Natural killer cell (primary cell): ENCODE data around the gene TMEM253. TPM values are rescaled to one million over a fixed set of nuclear protein-coding genes. Genes with fewer than 3 reads are reported as not detected.

Experiments
- ATAC-seq, 3 donors: fragments of 150-1000 bp in 2 of 3; fragments of 200-7000 bp in 1 of 3; cut with Tn5 transposase; 1 replicate in 1 of 3; 2 replicates in 2 of 3; pipeline ENCODE4 v1.10.0; 2021; ENCODE audit warnings: mild to moderate bottlenecking in 2 of 3, moderate library complexity in 2 of 3
- DNase-seq, 2 donors: peaks; one replicate each; pipeline versions ENCODE4 v3.0.0 to v3.0.0-alpha.2; 2013 to 2021; ENCODE audit warnings: mixed read lengths in 1 of 2
- H3K27ac ChIP-seq: one replicate; pipeline ENCODE4 v1.5.1; 2013; ENCODE audit warnings: mild to moderate bottlenecking, low read length
- H3K27me3 ChIP-seq: one replicate; pipeline ENCODE4 v1.6.1; 2013; ENCODE audit warnings: low read length; ENCODE audit not compliant: control insufficient read depth, insufficient read depth
- H3K36me3 ChIP-seq: one replicate; pipeline ENCODE4 v1.6.1; 2013; ENCODE audit warnings: low read length; ENCODE audit not compliant: control insufficient read depth, insufficient read depth
- H3K4me1 ChIP-seq: one replicate; pipeline ENCODE4 v1.6.1; 2013; ENCODE audit warnings: low read length; ENCODE audit not compliant: control insufficient read depth, insufficient read depth
- H3K4me3 ChIP-seq: one replicate; pipeline ENCODE4 v1.5.1; 2013; ENCODE audit warnings: low read length
- H3K9me3 ChIP-seq: one replicate; pipeline ENCODE4 v1.6.1; 2013; ENCODE audit warnings: low read length; ENCODE audit not compliant: control insufficient read depth, insufficient read depth
- H3K27ac Mint-ChIP-seq, 2 donors: one replicate each; pipeline ENCODE4 v1.8.0; 2022; ENCODE audit warnings: mild to moderate bottlenecking in 2 of 2, mixed read lengths in 2 of 2, moderate library complexity in 1 of 2
- H3K27me3 Mint-ChIP-seq, 2 donors: one replicate each; pipeline ENCODE4 v1.8.0; 2022; ENCODE audit warnings: low read depth in 2 of 2, mixed read lengths in 2 of 2
- H3K36me3 Mint-ChIP-seq: one replicate; pipeline ENCODE4 v1.8.0; 2022; ENCODE audit warnings: mixed read lengths
- H3K4me1 Mint-ChIP-seq, 2 donors: one replicate each; pipeline ENCODE4 v1.8.0; 2022; ENCODE audit warnings: mixed read lengths in 2 of 2
- H3K4me3 Mint-ChIP-seq: one replicate; pipeline ENCODE4 v1.8.0; 2022; ENCODE audit warnings: mild to moderate bottlenecking, moderate library complexity, mixed read lengths
- H3K9me3 Mint-ChIP-seq, 2 donors: one replicate each; pipeline ENCODE4 v1.8.0; 2022; ENCODE audit warnings: mixed read lengths in 2 of 2
- WGBS: methylation state at CpG from one replicate; pipeline ENCODE4 v1.1.7; 2013; ENCODE audit warnings: missing lambda C conversion rate; ENCODE audit not compliant: insufficient coverage; 5-methylcytosine and 5-hydroxymethylcytosine counted together
- intact Hi-C: fragments of 100-400 bp; cut with micrococcal nuclease; formaldehyde crosslinking; loops from one replicate; pipeline ENCODE4 v1.14.2; 2022
- total RNA-seq, 4 donors: library from RNA; stranded (reverse); fragments of 120-200 nt in 1 of 4; gene quantifications; one replicate each; pipeline versions ENCODE4 v1.2.3 to v1.2.4, GENCODE V29; 2013 to 2022
- TF ChIP-seq, protein P1 (sequence below): fragments of 200-600 bp; IDR thresholded peaks from one replicate; pipeline ENCODE4 v1.8.0; 2022; ENCODE audit warnings: antibody characterized with exemption

Gene TMEM253
- total RNA-seq, 3 donors from 2014 or later (not counting 1 experiment from before 2014, with no cell fraction given): 0.40 TPM; not detected in 2

DNA sequence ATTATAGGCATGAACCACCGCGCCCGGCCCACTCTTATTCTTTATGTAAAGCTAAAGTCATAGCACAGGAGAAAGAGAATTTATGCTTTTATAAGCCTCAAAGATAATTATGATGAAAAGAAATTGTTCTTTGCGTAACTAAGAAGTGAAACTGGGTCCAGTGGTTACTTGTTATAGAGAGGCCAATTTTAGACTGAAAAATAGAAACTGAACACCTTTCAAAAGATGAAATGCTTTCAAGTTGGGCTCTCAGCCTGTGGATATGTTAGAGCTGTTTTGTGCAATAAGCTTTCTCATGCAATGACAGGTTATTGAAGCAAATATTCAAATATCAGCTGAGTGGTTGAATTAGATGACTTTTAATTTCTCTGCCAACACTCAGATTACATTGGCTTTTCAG is 7.9 kb downstream of the TMEM253 start:
- Histone ChIP-seq H3K36me3 (no peaks in the 10 kb centered on the region), H3K27ac (no peak overlapping the region), H3K27me3 (no peaks in the 10 kb centered on the region), H3K4me1 (peaks cover 10% of the 10 kb centered on the region), H3K4me3 (no peak overlapping the region), H3K9me3 (no peaks in the 10 kb centered on the region)
- no peaks in the 10 kb centered on the region for H3K9me3 Mint-ChIP-seq
- no peak overlapping the region for H3K4me3 Mint-ChIP-seq
- no peak overlapping the region for H3K27ac Mint-ChIP-seq
- H3K4me1 Mint-ChIP-seq: peaks cover 13 to 16% of the 10 kb centered on the region in 2 donors
- H3K27me3 Mint-ChIP-seq: peaks cover 0 to 6% of the 10 kb centered on the region in 2 donors
- TF ChIP-seq, protein P1, sequence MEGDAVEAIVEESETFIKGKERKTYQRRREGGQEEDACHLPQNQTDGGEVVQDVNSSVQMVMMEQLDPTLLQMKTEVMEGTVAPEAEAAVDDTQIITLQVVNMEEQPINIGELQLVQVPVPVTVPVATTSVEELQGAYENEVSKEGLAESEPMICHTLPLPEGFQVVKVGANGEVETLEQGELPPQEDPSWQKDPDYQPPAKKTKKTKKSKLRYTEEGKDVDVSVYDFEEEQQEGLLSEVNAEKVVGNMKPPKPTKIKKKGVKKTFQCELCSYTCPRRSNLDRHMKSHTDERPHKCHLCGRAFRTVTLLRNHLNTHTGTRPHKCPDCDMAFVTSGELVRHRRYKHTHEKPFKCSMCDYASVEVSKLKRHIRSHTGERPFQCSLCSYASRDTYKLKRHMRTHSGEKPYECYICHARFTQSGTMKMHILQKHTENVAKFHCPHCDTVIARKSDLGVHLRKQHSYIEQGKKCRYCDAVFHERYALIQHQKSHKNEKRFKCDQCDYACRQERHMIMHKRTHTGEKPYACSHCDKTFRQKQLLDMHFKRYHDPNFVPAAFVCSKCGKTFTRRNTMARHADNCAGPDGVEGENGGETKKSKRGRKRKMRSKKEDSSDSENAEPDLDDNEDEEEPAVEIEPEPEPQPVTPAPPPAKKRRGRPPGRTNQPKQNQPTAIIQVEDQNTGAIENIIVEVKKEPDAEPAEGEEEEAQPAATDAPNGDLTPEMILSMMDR: no peak
- ATAC-seq (no peak), DNase-seq (no peak)
- 97% methylated on average over 4 of the region's 4 CpGs for WGBS
- intact Hi-C loops: no loop called here
- H3K36me3 Mint-ChIP-seq: no peaks in the 10 kb centered on the region

- Histone ChIP-seq H3K27ac (no peak overlapping the region), H3K36me3 (no peaks in the 10 kb centered on the region), H3K4me1 (peaks cover 6% of the 10 kb centered on the region), H3K4me3 (no peak overlapping the region), H3K9me3 (no peaks in the 10 kb centered on the region), H3K27me3 (no peaks in the 10 kb centered on the region)
- no peaks in the 10 kb centered on the region for H3K36me3 Mint-ChIP-seq
- ATAC-seq (no peak), DNase-seq (no peak)
- H3K27ac Mint-ChIP-seq: no peak overlapping the region
- H3K4me3 Mint-ChIP-seq: no peak overlapping the region
- intact Hi-C loops: no loop called here
- peaks cover 0 to 6% of the 10 kb centered on the region in 2 donors for H3K27me3 Mint-ChIP-seq
- 70% methylated on average over 5 of the region's 6 CpGs for WGBS
- peaks cover 9 to 10% of the 10 kb centered on the region in 2 donors for H3K4me1 Mint-ChIP-seq
- TF ChIP-seq, protein P1: no peak
- no peaks in the 10 kb centered on the region for H3K9me3 Mint-ChIP-seq
Measured at GRCh38 chr14:21109377-21110138, 8.7 kb downstream of the TMEM253 start.

DNA sequence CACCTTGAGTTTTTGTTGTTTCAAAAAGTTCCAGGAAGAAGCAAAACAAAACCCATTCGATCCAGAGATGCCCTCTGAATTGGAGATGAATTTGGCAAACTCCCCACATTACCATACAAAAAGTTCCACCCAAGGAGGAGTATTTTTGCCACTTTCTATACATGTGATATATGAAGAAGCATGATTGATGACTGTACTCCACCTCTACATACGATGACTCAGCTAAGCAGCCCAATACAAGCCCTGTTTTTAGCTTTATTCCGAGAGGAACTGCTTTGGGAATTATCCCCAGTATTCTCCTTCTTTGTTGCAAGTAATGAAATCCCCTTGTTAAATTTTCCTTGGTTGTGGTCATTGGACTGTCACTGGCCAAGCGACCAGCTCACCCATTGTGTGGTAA is 11.4 kb downstream of the TMEM253 start:
- no peak overlapping the region for H3K27ac ChIP-seq
- DNase-seq (no peak), ATAC-seq (no peak)
- Mint-ChIP-seq H3K36me3 (no peaks in the 10 kb centered on the region), H3K4me3 (no peak overlapping the region), H3K4me1 (no peaks in the 10 kb centered on the region), H3K27ac (no peak overlapping the region), H3K9me3 (no peaks in the 10 kb centered on the region), H3K27me3 (peaks cover 0 to 6% of the 10 kb centered on the region in 2 donors)
- 81% methylated on average over 2 of the region's 4 CpGs for WGBS
- H3K9me3 ChIP-seq: no peaks in the 10 kb centered on the region
- H3K4me1 ChIP-seq: no peaks in the 10 kb centered on the region
- H3K27me3 ChIP-seq: no peaks in the 10 kb centered on the region
- no peak overlapping the region for H3K4me3 ChIP-seq
- intact Hi-C loops: no loop called here
- TF ChIP-seq, protein P1: no peak
- H3K36me3 ChIP-seq: no peaks in the 10 kb centered on the region

DNA sequence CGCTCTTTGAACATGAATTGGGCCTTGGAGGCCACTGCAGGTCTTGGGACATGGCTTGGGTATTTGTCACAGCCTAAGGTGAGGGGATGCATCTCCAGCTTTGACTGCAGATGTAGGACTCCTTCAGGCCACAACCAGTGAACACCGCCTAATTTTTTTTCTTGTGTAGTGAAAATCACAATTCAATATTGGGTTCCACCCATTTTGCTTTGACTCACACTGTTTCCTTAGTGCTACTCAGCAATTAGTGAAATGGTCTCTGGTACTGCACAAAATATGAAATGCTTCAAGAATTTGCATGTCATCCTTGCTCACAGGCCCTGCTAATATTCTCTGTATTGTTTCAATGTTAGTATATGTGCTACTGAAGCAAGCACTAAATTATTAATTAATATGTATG is 12.5 kb downstream of the TMEM253 start:
- TF ChIP-seq, protein P1: no peak
- H3K4me1 Mint-ChIP-seq: no peaks in the 10 kb centered on the region
- H3K27me3 Mint-ChIP-seq: peaks cover 6 to 8% of the 10 kb centered on the region in 2 donors
- Histone ChIP-seq H3K27ac (no peak overlapping the region), H3K9me3 (no peaks in the 10 kb centered on the region), H3K36me3 (no peaks in the 10 kb centered on the region), H3K4me1 (no peaks in the 10 kb centered on the region), H3K4me3 (no peak overlapping the region), H3K27me3 (no peaks in the 10 kb centered on the region)
- H3K27ac Mint-ChIP-seq: no peak overlapping the region
- intact Hi-C loops: no loop called here
- ATAC-seq (no peak), DNase-seq (no peak)
- no peak overlapping the region for H3K4me3 Mint-ChIP-seq
- 96% methylated on average over 2 of the region's 2 CpGs for WGBS
- no peaks in the 10 kb centered on the region for H3K9me3 Mint-ChIP-seq
- no peaks in the 10 kb centered on the region for H3K36me3 Mint-ChIP-seq
